Gastroesophageal sphincter (tissue), 4 donors: ENCODE data around the gene ZNF267. TPM values are rescaled to one million over a fixed set of nuclear protein-coding genes. Genes with fewer than 3 reads are reported as not detected.
"Not testable (repeated sequence)": the region's sequence is repeated elsewhere in the genome, so short reads cannot be mapped to it uniquely, and the experiment has no call there.

Experiments
- ATAC-seq: fragments of 150-250 bp; one replicate; pipeline ENCODE4 v1.9.1; 2016; ENCODE audit warnings: mild to moderate bottlenecking, moderate library complexity
- H3K27ac ChIP-seq, 4 donors: fragments of 200-600 bp; sonication (generic) in 3 of 4; 1 replicate in 3 of 4; 2 replicates in 1 of 4; pipeline ENCODE4 v1.5.1; 2016 to 2019
- H3K27me3 ChIP-seq: fragments of 200-600 bp; sonication (generic); one replicate; pipeline ENCODE4 v1.5.1; 2019
- H3K36me3 ChIP-seq, 2 donors: fragments of 200-600 bp; sonication (generic); one replicate each; pipeline ENCODE4 v1.5.1; 2019; ENCODE audit warnings: control low read depth in 1 of 2
- H3K4me1 ChIP-seq, 3 donors: fragments of 200-600 bp; sonication (generic); 1 replicate in 2 of 3; 2 replicates in 1 of 3; pipeline ENCODE4 v1.5.1; 2016 to 2019; ENCODE audit warnings: control low read depth in 2 of 3
- H3K4me3 ChIP-seq, 2 donors: fragments of 200-600 bp; sonication (generic); one replicate each; pipeline ENCODE4 v1.5.1; 2019; ENCODE audit warnings: mild to moderate bottlenecking in 1 of 2, moderate library complexity in 1 of 2
- H3K9me3 ChIP-seq, 3 donors: fragments of 200-600 bp; sonication (generic); one replicate each; pipeline ENCODE4 v1.5.1; 2017 to 2019; ENCODE audit warnings: control low read depth in 2 of 3
- EP300 ChIP-seq: sonication (generic); formaldehyde crosslinking; IDR thresholded peaks from one replicate; pipeline ENCODE4 v1.6.1; 2017; ENCODE audit warnings: antibody characterized with exemption, mild to moderate bottlenecking
- POLR2A ChIP-seq, 2 donors: fragments of 450-650 bp; IDR thresholded peaks; one replicate each; pipeline ENCODE4 v1.6.1; 2017; ENCODE audit warnings: antibody characterized with exemption in 2 of 2, mild to moderate bottlenecking in 2 of 2, moderate library complexity in 1 of 2
- POLR2AphosphoS5 ChIP-seq: sonication (generic); formaldehyde crosslinking; IDR thresholded peaks from one replicate; pipeline ENCODE4 v1.6.1; 2017; ENCODE audit warnings: antibody characterized with exemption
- WGBS, 2 donors: methylation state at CpG; one replicate each; pipeline ENCODE4 v1.1.5; 2018; ENCODE audit warnings: low coverage in 1 of 2; 5-methylcytosine and 5-hydroxymethylcytosine counted together
- total RNA-seq, 4 donors: library from RNA; depleted of rRNA; stranded (reverse); fragments of >200 nt; gene quantifications; one replicate each; pipeline ENCODE4 v1.1.0, GENCODE V29; 2016
- TF ChIP-seq, protein P1 (sequence below), 4 experiments: fragments of 200-600 bp in 2 of 4; fragments of 450-650 bp in 2 of 4; sonication (generic) in 1 of 4; IDR thresholded peaks; one replicate each; pipeline ENCODE4 v1.5.1; 2017 to 2019; ENCODE audit warnings: antibody characterized with exemption in 4 of 4, mild to moderate bottlenecking in 2 of 4, moderate library complexity in 2 of 4

Gene ZNF267
- total RNA-seq, 4 donors from 2014 or later = 5.2 to 12.8 (median 8.0) TPM

DNA sequence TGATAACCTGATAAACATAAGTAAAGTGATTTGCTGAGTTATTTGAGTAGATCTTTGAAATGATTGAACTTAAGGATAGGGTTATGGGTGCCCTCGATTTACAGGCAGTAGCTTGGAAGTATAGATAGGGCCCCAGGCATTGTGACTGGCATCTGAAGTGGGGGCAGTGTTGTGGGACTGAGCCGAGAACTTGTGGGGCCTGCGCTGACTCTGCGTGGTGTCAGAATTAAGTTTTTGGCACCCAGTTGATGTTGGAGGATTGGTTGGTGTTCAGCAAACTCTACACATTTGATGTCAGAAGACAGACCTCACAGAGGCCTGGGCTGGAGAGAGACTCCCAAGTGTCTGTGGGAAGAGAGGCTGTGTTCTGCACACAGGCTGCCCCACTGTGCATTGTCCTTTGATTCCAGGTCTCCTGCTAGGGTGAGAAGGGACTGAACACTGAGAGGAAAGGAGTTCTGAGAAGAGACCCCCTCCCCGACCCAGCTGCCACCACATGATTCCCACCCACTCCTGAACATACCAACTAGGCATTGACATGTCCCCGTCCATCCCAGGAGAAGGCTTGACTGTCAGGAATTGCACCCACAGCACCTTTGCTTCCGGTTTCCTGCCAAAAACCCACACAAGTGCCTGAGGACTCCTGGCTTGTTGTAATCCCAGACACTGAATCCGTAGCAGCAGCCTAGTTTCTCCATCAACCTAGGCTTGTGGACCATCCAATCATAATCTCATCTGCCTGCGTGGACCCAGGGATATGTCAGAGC, 4.5 kb downstream of the ZNF267 start:
- ATAC-seq = no peak
- Histone ChIP-seq H3K27me3 (no peaks in the 10 kb centered on the region), H3K27ac (peak overlapping the region in 3 of 4 donors; percentile 44 to 59 (median 52)), H3K4me3 (no peak overlapping the region), H3K4me1 (peaks cover 3 to 67% (median 44%) of the 10 kb centered on the region in 3 donors), H3K36me3 (peaks cover 0 to 4% of the 10 kb centered on the region in 2 donors), H3K9me3 (no peaks in the 10 kb centered on the region)
- WGBS, 2 donors = 85 to 94% methylated on average over 3 to 8 of the region's 9 CpGs
- TF ChIP-seq, protein P1, sequence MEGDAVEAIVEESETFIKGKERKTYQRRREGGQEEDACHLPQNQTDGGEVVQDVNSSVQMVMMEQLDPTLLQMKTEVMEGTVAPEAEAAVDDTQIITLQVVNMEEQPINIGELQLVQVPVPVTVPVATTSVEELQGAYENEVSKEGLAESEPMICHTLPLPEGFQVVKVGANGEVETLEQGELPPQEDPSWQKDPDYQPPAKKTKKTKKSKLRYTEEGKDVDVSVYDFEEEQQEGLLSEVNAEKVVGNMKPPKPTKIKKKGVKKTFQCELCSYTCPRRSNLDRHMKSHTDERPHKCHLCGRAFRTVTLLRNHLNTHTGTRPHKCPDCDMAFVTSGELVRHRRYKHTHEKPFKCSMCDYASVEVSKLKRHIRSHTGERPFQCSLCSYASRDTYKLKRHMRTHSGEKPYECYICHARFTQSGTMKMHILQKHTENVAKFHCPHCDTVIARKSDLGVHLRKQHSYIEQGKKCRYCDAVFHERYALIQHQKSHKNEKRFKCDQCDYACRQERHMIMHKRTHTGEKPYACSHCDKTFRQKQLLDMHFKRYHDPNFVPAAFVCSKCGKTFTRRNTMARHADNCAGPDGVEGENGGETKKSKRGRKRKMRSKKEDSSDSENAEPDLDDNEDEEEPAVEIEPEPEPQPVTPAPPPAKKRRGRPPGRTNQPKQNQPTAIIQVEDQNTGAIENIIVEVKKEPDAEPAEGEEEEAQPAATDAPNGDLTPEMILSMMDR (IDR thresholded peaks at IDR 0.05) = no peak
- TF ChIP-seq EP300 (no peak), POLR2AphosphoS5 (no peak), POLR2A (IDR thresholded peaks at IDR 0.05) (no peak)

DNA sequence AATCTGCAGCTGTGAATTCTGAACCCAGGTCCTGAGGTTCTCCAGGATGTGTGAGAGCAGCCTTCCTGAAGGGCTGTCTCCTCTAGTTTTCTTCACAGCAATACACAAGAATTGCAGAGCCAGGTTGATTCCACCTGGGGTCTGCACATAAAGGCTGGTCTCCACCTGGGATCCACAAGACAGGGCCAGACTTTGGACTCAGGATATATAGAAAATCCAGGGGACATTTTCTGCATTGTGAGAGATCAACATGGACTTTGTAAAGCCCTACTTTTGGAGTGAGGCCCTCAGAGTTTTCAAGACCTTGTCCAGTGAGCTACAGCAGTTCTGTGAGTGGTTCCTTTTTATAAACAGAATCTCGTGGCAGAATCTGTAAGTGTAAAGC, 6.3 kb downstream of the ZNF267 start:
- ATAC-seq = no peak
- no peak for TF ChIP-seq POLR2AphosphoS5
- TF ChIP-seq, protein P1 (IDR thresholded peaks at IDR 0.05) = no peak
- TF ChIP-seq POLR2A (IDR thresholded peaks at IDR 0.05) = no peak
- TF ChIP-seq EP300 = no peak
- Histone ChIP-seq H3K27me3 (no peaks in the 10 kb centered on the region), H3K36me3 (peaks cover 0 to 4% of the 10 kb centered on the region in 2 donors), H3K4me3 (no peak overlapping the region), H3K27ac (peak overlapping the region; percentile 29 to 63 (median 58)), H3K4me1 (peaks cover 3 to 59% (median 37%) of the 10 kb centered on the region in 3 donors), H3K9me3 (no peaks in the 10 kb centered on the region)
- WGBS, 2 donors = 20% methylated on average over 1 of the region's 1 CpG; no CpG with 5 or more reads in 1 of the 2 donors

DNA sequence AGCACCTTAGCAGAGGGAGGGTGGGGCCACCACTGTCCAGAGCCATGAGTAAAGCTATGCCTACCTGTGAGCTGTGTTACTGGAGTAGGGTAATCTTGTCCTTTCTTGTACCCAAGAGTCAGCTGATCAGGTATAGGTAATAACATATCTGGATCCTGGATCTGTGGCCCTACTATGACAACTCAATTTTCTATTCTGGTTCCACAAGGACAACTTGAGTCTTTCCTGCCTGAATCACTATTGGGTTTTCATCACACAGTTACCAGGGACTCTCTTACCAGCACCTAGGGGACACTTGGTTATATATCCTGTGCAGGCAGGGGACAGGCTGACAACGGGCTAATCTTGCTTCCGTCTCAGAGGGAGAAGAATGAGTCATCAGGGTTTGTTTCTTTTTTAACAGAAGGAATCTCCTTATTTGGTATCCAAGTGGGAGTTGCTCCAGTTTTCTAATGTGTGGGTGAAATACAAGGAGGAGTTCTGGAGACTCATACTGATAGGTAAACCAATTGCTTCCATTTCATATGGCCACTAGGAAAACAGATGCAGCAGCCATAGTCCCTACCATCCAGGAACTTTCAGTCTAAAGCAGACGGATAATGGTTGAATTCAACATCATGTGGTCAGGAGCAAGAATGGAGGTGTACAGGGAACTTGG, 6.8 kb downstream of the ZNF267 start:
- Histone ChIP-seq H3K27ac (peak overlapping the region; percentile 29 to 63 (median 58)), H3K4me1 (peaks cover 3 to 53% (median 32%) of the 10 kb centered on the region in 3 donors), H3K4me3 (no peak overlapping the region), H3K27me3 (no peaks in the 10 kb centered on the region), H3K9me3 (no peaks in the 10 kb centered on the region), H3K36me3 (peaks cover 0 to 9% of the 10 kb centered on the region in 2 donors)
- peak; percentile 62 for ATAC-seq
- no peak for TF ChIP-seq POLR2AphosphoS5
- TF ChIP-seq EP300 = no peak
- no peak for TF ChIP-seq POLR2A (IDR thresholded peaks at IDR 0.05)
- TF ChIP-seq, protein P1 (IDR thresholded peaks at IDR 0.05) = no peak
- 6 to 22% methylated on average over 3 of the region's 3 CpGs for WGBS, 2 donors

DNA sequence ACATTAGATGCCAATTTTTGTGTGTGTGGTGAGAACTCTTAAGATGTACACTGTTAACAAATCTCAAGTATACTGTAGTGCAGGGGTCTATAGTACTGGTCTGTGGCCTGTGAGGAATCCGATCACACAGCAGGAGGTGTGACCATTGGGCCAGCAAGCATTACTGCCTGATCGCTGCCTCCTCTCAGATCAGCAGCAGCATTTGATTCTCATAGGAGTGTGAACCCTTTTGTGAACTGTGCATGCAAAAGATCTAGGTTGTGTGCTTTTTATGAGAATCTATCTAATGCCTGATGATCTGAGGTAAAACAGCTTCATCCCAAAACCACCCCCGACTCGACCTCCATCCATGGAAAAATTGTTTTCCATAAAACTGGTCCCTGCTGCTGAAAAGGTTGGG, 12.6 kb downstream of the ZNF267 start:
- TF ChIP-seq EP300 (no peak), POLR2AphosphoS5 (no peak)
- no peak overlapping the region for H3K27ac ChIP-seq
- H3K9me3 ChIP-seq = no peaks in the 10 kb centered on the region
- H3K27me3 ChIP-seq = no peaks in the 10 kb centered on the region
- no peak for ATAC-seq
- 95 to 96% methylated on average over 3 to 4 of the region's 4 CpGs for WGBS, 2 donors
- H3K4me1 ChIP-seq = peaks cover 0 to 3% (median 0%) of the 10 kb centered on the region in 3 donors
- H3K36me3 ChIP-seq = peaks cover 0 to 34% of the 10 kb centered on the region in 2 donors
- H3K4me3 ChIP-seq = no peak overlapping the region

DNA sequence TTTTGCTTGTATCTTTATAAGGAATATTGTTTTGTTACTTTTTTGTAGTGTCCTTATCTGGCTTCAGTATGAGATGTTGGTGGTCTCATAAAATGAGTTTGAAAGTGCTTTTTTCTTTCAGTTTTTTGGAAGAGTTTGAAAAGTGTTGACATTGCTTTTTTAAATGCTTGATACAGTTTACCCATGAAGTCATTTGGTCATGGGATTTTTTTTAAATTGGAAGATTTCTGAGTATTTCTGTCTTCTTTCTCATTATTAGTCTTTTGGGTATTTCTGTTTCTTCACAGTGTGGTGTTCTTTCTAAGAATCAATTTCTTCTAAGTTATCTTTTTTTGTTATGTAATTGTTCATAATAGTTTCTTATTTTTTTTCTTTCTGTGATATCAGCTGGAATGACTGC, 15.1 kb downstream of the ZNF267 start:
- TF ChIP-seq POLR2A (IDR thresholded peaks at IDR 0.05) (no peak), EP300 (no peak), POLR2AphosphoS5 (no peak)
- TF ChIP-seq, protein P1 (IDR thresholded peaks at IDR 0.05) = no peak
- ATAC-seq = no peak
- no peak overlapping the region for H3K4me3 ChIP-seq
- H3K27ac ChIP-seq = no peak overlapping the region
- no peaks in the 10 kb centered on the region for H3K27me3 ChIP-seq
- no peaks in the 10 kb centered on the region for H3K4me1 ChIP-seq
- H3K36me3 ChIP-seq = peaks cover 0 to 59% of the 10 kb centered on the region in 2 donors
- H3K9me3 ChIP-seq = no peaks in the 10 kb centered on the region

DNA sequence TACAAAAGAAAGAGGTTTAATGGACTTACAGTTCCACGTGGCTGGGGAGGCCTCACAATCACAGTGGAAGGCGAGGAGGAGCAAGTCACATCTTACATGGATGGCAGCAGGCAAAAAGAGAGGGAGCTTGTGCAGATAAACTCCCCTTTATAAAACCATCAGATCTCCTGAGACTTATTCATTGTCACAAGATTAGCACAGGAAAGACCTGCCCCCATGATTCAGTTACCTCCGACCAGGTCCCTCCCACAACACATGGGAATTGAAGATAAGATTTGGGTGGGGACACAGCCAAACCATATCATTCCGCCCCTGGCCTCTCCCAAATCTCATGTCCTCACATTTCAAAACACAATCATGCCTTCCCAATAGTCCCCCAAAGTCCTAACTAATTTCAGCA, 18.5 kb downstream of the ZNF267 start:
- H3K27ac ChIP-seq, H3K4me3 ChIP-seq, H3K27me3 ChIP-seq, H3K4me1 ChIP-seq, H3K9me3 ChIP-seq, ATAC-seq: not testable (repeated sequence)
- WGBS, 2 donors = 89 to 91% methylated on average over 3 to 4 of the region's 4 CpGs
- peaks cover 0 to 70% of the 10 kb centered on the region in 2 donors for H3K36me3 ChIP-seq
